K562 (cell line): ENCODE measurements around the gene GPC1. TPM values are rescaled to one million over a fixed set of nuclear protein-coding genes. Genes with fewer than 3 reads are reported as not detected.
A peak's percentile ranks its signal among the peaks of the same experiment; 100 is the strongest.

Source experiments
- ATAC-seq: fragments of 200-7000 bp; cut with Tn5 transposase; 3 replicates; pipeline ENCODE4 v1.9.1; 2020; ENCODE audit warnings: moderate library complexity
- BruUV-seq: library from RNA; stranded (reverse); fragments of 400-500 nt; replicated peaks from 2 replicates; lab custom pipeline; 2021; lab: Mats Ljungman, UMichigan
- CTCF ChIA-PET: fragments of 300-600 bp; formaldehyde crosslinking; extraction: SDS; loops from one replicate; lab custom pipeline; 2021; ENCODE audit warnings: low intra/inter-chr PET ratio; lab: Yijun Ruan, JAX
- POLR2A ChIA-PET: fragments of 300-600, 350-650 bp; sonication (Branson Sonifier 250); formaldehyde crosslinking; extraction: SDS; loops from one replicate; lab custom pipeline; 2021; ENCODE audit warnings: antibody characterized with exemption, inconsistent platforms; lab: Yijun Ruan, JAX
- DNase-seq, 4 experiments: peaks; one replicate each; pipeline versions ENCODE4 v3.0.0 to v3.0.0-alpha.2; 2011 to 2018; ENCODE audit warnings: low spot score in 3 of 4, mixed read lengths in 3 of 4; ENCODE audit errors: extremely low read depth in 1 of 4
- FAIRE-seq: peaks from 2 replicates; lab custom pipeline; 2011; peaks lifted over from hg19 to GRCh38; lab: Jason Lieb, UNC
- H2AFZ ChIP-seq: 2 replicates; pipeline ENCODE4 v1.6.0; 2011; ENCODE audit warnings: low read depth, low read length, control low read depth, inconsistent platforms
- H3K27ac ChIP-seq: fragments of 200-600 bp; 3 replicates; pipeline ENCODE4 v1.8.0; 2011; ENCODE audit warnings: low read depth, mild to moderate bottlenecking, control low read depth, inconsistent platforms, low read length, moderate library complexity, mixed read lengths; ENCODE audit errors: extremely low read depth
- H3K27me3 ChIP-seq, 2 experiments: fragments of 300-600 bp in 1 of 2; 2 replicates in 1 of 2; 3 replicates in 1 of 2; pipeline versions ENCODE4 v1.6.0 to v1.8.0; 2011; ENCODE audit warnings: inconsistent platforms in 2 of 2, low read length in 2 of 2, mild to moderate bottlenecking in 1 of 2, mixed read lengths in 1 of 2, moderate library complexity in 1 of 2; ENCODE audit not compliant: control insufficient read depth in 2 of 2, insufficient read depth in 2 of 2
- H3K36me3 ChIP-seq: fragments of 300-600 bp; 3 replicates; pipeline ENCODE4 v1.8.0; 2011; ENCODE audit warnings: mild to moderate bottlenecking, low read length, inconsistent platforms; ENCODE audit not compliant: control insufficient read depth, insufficient read depth
- H3K4me1 ChIP-seq, 2 experiments: fragments of 200-600 bp in 1 of 2; replicated peaks in 1 of 2; 2 replicates in 1 of 2; 3 replicates in 1 of 2; pipeline versions ENCODE4 v1.5.1 to v1.8.0; 2011; ENCODE audit warnings: inconsistent platforms in 2 of 2, low read length in 2 of 2, mild to moderate bottlenecking in 1 of 2, mixed read lengths in 1 of 2, moderate library complexity in 1 of 2; ENCODE audit not compliant: control insufficient read depth in 2 of 2, insufficient read depth in 2 of 2
- H3K4me2 ChIP-seq: 2 replicates; pipeline ENCODE4 v1.6.1; 2011; ENCODE audit warnings: low read length, control low read depth, inconsistent platforms, mixed read lengths; ENCODE audit not compliant: insufficient read depth
- H3K4me3 ChIP-seq: fragments of 200-600 bp; sonication (generic), shearing (Covaris generic); 2 replicates; pipeline ENCODE4 v1.5.1; 2016; ENCODE audit warnings: control low read depth, inconsistent platforms
- H3K79me2 ChIP-seq: fragments of 200-600 bp; 3 replicates; pipeline ENCODE4 v1.8.0; 2011; ENCODE audit warnings: low read length, inconsistent platforms; ENCODE audit not compliant: control insufficient read depth, insufficient read depth
- H3K9ac ChIP-seq, 2 experiments: 2 replicates each; pipeline versions ENCODE4 v1.6.0 to v1.6.1; 2011; ENCODE audit warnings: low read depth in 2 of 2, low read length in 2 of 2, control low read depth in 1 of 2, inconsistent platforms in 1 of 2, mild to moderate bottlenecking in 1 of 2, mixed read lengths in 1 of 2; ENCODE audit not compliant: insufficient read depth in 1 of 2
- H3K9me1 ChIP-seq: one replicate; pipeline ENCODE4 v1.6.0; 2011; ENCODE audit warnings: inconsistent platforms, mild to moderate bottlenecking, low read length, moderate library complexity; ENCODE audit not compliant: control insufficient read depth, insufficient read depth
- H3K9me3 ChIP-seq: replicated peaks from 2 replicates; pipeline ENCODE4 v1.5.1; 2011; ENCODE audit warnings: low read depth, low read length, inconsistent platforms; ENCODE audit not compliant: control insufficient read depth, insufficient read depth
- H4K20me1 ChIP-seq: replicated peaks from 2 replicates; pipeline ENCODE4 v1.6.1; 2011; ENCODE audit warnings: low read length, inconsistent platforms, mixed read lengths; ENCODE audit not compliant: control insufficient read depth, insufficient read depth
- NCOA6 ChIP-seq: fragments of 450-650 bp; IDR thresholded peaks from 2 replicates; pipeline ENCODE4 v1.6.1; 2017; ENCODE audit warnings: mild to moderate bottlenecking
- POLR2G ChIP-seq: fragments of 200-400 bp; formaldehyde crosslinking; IDR thresholded peaks from 2 replicates; pipeline ENCODE4 v1.6.1; 2017; ENCODE audit warnings: low read depth, mild to moderate bottlenecking, antibody characterized with exemption, low read length, moderate library complexity
- ZNF217 ChIP-seq: sonication (generic); formaldehyde crosslinking; IDR thresholded peaks from 2 replicates; pipeline ENCODE4 v1.8.0; 2022; ENCODE audit warnings: mild to moderate bottlenecking, missing genetic modification reagents
- WGBS: fragments of 100-300 bp; shearing (Covaris generic); methylation state at CpG from one replicate; pipeline ENCODE4 v1.1.6; 2016; ENCODE audit warnings: low coverage, mixed read lengths; ENCODE audit not compliant: insufficient coverage; ENCODE audit errors: missing lambda C conversion rate; 5-methylcytosine and 5-hydroxymethylcytosine counted together
- in situ Hi-C: fragments of 300-500 bp; cut with MboI; formaldehyde crosslinking; loops from 4 replicates; pipeline ENCODE4 v1.15.0; 2018; ENCODE audit warnings: inconsistent platforms, mixed read lengths
- intact Hi-C: fragments of 100-400 bp; cut with micrococcal nuclease; formaldehyde crosslinking; loops from 2 replicates; pipeline ENCODE4 v1.14.2; 2022
- polyA plus RNA-seq, 8 experiments: library from polyadenylated mRNA; depleted of rRNA in 4 of 8; stranded (reverse) in 5 of 8; unstranded in 3 of 8; fragments of >200 nt; fragmentation: Nextera tagmentation in 2 of 8; fragmentation: Illumina TruSeq in 1 of 8; extraction: Ambion mirVana in 2 of 8; extraction: Trizol in 1 of 8; gene quantifications; 2 replicates each; pipeline versions ENCODE4 v1.2.1 to v1.2.3, GENCODE V29; 2011 to 2014; ENCODE audit warnings: inconsistent platforms in 1 of 8, missing spikeins in 1 of 8
- total RNA-seq, 7 experiments: library from RNA; depleted of rRNA in 6 of 7; stranded (reverse); fragments of >200 nt in 6 of 7; fragmentation: Illumina TruSeq in 2 of 7; extraction: Trizol in 2 of 7; gene quantifications; 2 replicates each; pipeline versions ENCODE4 v1.2.1 to v1.2.3, GENCODE V29; 2011 to 2021; ENCODE audit warnings: low replicate concordance in 1 of 7

GPC1 gene
- total and polyA plus RNA-seq, 9 of the 15 experiments (the other 6 are each of a cell fraction or from before 2014, with no cell fraction given) = 0.07 to 0.82 (median 0.14) TPM; not detected in 3

DNA sequence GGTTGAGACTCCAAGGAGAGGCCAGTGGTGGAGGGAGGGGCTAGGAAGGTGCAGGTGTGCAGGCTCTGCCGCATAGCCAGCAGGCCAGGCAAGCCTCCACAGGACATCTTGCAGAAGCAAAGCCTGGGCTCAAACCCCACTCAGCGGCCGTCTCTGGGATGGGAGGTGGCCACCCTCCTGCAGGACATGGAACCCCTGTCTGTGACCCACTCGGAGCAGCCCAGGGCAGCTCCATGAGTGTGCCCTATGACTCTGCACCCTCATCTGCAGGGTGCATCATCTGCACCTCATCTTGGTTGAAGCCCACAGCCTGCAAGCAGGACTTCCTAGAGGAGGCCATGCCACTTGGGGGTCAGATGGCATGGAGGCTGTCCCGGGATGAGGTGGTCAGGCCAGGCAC, 46.3 kb downstream of the GPC1 start:
- Histone ChIP-seq H3K9me3 (no peaks in the 10 kb centered on the region; the same call in 1 of the 2 replicates), H3K4me2 (no peak overlapping the region), H3K4me1 (no peaks in the 10 kb centered on the region), H3K9ac (no peak overlapping the region), H3K27me3 (no peaks in the 10 kb centered on the region), H2AFZ (no peak overlapping the region), H3K79me2 (no peaks in the 10 kb centered on the region), H3K4me3 (no peak overlapping the region), H3K27ac (no peak overlapping the region), H3K36me3 (no peaks in the 10 kb centered on the region), H3K9me1 (no peaks in the 10 kb centered on the region), H4K20me1 (no peaks in the 10 kb centered on the region)
- intact Hi-C loops (no loop called here), in situ Hi-C loops (no loop called here)
- WGBS = 71% methylated on average over 3 of the region's 5 CpGs
- no peak for ATAC-seq
- no peak for FAIRE-seq
- 0 out of 2 replicates have a peak, but pooled peaks have one; percentile 36 for TF ChIP-seq POLR2G
- TF ChIP-seq NCOA6 = no peak
- no TSS peak for BruUV-seq
- CTCF ChIA-PET = no interaction called here
- no peak for DNase-seq
- POLR2A ChIA-PET = no interaction called here

DNA sequence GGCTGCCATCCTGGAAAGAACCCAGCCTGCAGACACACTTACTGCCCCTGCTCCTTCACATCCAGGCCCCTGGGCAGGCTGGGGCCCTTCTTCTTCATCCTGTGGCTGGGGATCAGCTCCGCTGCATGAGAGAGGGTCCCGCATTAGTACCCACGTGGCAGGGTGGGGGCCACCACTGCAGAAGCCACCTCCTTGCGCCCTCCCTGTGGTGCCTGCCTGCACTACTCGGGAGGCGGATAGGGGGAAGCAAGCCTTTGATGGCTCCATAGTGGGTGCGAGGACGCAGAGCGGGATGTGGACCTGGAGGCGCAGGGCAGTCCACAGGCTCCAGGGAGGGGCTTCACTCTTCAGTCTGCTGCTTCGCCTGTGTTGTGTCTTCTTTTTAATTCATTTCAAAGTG, 46.7 kb downstream of the GPC1 start:
- no TSS peak for BruUV-seq
- no peak overlapping the region for H3K4me3 ChIP-seq
- no peaks in the 10 kb centered on the region for H3K27me3 ChIP-seq
- H3K4me1 ChIP-seq = no peaks in the 10 kb centered on the region
- WGBS = 85% methylated on average over 5 of the region's 11 CpGs
- no peak for ATAC-seq
- H3K9ac ChIP-seq = no peak overlapping the region
- in situ Hi-C loops = no loop called here
- ChIA-PET POLR2A (no interaction called here), CTCF (no interaction called here)
- H3K27ac ChIP-seq = no peak overlapping the region
- intact Hi-C loops = no loop called here
- H4K20me1 ChIP-seq = no peaks in the 10 kb centered on the region
- FAIRE-seq = no peak
- no peak overlapping the region for H3K4me2 ChIP-seq
- no peaks in the 10 kb centered on the region for H3K9me3 ChIP-seq
- no peak for DNase-seq
- no peaks in the 10 kb centered on the region for H3K36me3 ChIP-seq
- no peak overlapping the region for H2AFZ ChIP-seq
- TF ChIP-seq ZNF217 (CRISPR knock-in tag) (no peak), POLR2G (0 out of 2 replicates have a peak, but pooled peaks have one; percentile 19)
- TF ChIP-seq, all 486 proteins: peak for 1
- Histone ChIP-seq H3K9me1 (no peaks in the 10 kb centered on the region), H3K79me2 (no peaks in the 10 kb centered on the region)
